T47D (cell line): ENCODE data around the gene MYL9.
A peak's percentile ranks its signal among the peaks of the same experiment; 100 is the strongest.
"Not testable (repeated sequence)": the region's sequence is repeated elsewhere in the genome, so short reads cannot be mapped to it uniquely, and the experiment has no call there.

Experiments
- DNase-seq, 2 experiments: peaks; one replicate each; pipeline versions ENCODE4 v3.0.0 to v3.0.0-alpha.2; 2011 to 2012; ENCODE audit warnings: low read depth in 1 of 2, low spot score in 1 of 2
- JUND ChIP-seq: IDR thresholded peaks from 2 replicates; pipeline ENCODE4 v1.6.1; 2012; ENCODE audit warnings: low read depth
- in situ Hi-C: cut with HindIII; loops from 2 replicates; pipeline ENCODE4 v1.10.0; 2016; ENCODE audit warnings: low sequenced_read_pairs, low pct_unique_long_range_greater_than_20kb

The MYL9 gene

GRCh38 chr20:36506253-36506652, 35.1 kb upstream of the MYL9 start:
- in situ Hi-C loops, result no loop called here
- peak in 1 of 2 experiments; percentile 43 for DNase-seq
- no peak for TF ChIP-seq JUND

- no peak for TF ChIP-seq JUND
- in situ Hi-C loops, result no loop called here
- no peak for DNase-seq
Observed at GRCh38 chr20:36507746-36508145, 33.6 kb upstream of the MYL9 start.

- no peak for DNase-seq
Observed at GRCh38 chr20:36519012-36519719, 22.2 kb upstream of the MYL9 start.

GRCh38 chr20:36519944-36520343, 21.4 kb upstream of the MYL9 start:
- no peak for TF ChIP-seq JUND
- in situ Hi-C loops, result no loop called here
- no peak for DNase-seq

More at GRCh38 chr20:36519012-36519719, 22.2 kb upstream of the MYL9 start:
- in situ Hi-C loops, result no loop called here
- TF ChIP-seq JUND, result no peak

GRCh38 chr20:36521526-36521925, 19.8 kb upstream of the MYL9 start:
- no peak for TF ChIP-seq JUND
- in situ Hi-C loops, result no loop called here
- DNase-seq, result no peak

GRCh38 chr20:36522412-36522811, 18.9 kb upstream of the MYL9 start:
- in situ Hi-C loops, DNase-seq: not testable (repeated sequence)

GRCh38 chr20:36523341-36523740, 18.0 kb upstream of the MYL9 start:
- in situ Hi-C loops, result no loop called here
- no peak for TF ChIP-seq JUND
- no peak for DNase-seq

GRCh38 chr20:36525620-36526365, 15.5 kb upstream of the MYL9 start:
- no peak for DNase-seq
- TF ChIP-seq JUND, result no peak
- in situ Hi-C loops, result no loop called here

GRCh38 chr20:36526521-36527011, 14.8 kb upstream of the MYL9 start:
- DNase-seq, result no peak
- in situ Hi-C loops, result no loop called here
- TF ChIP-seq JUND, result no peak

- in situ Hi-C loops, result no loop called here
- DNase-seq, result no peak
- no peak for TF ChIP-seq JUND
Observed at GRCh38 chr20:36527331-36528125, 13.8 kb upstream of the MYL9 start.

GRCh38 chr20:36528176-36528874, 13.0 kb upstream of the MYL9 start:
- TF ChIP-seq JUND, result no peak
- in situ Hi-C loops, result no loop called here
- no peak for DNase-seq

- DNase-seq, result no peak
- in situ Hi-C loops, result no loop called here
Observed at GRCh38 chr20:36528875-36529417, 12.4 kb upstream of the MYL9 start.

More at GRCh38 chr20:36528875-36529417, 12.4 kb upstream of the MYL9 start:
- TF ChIP-seq JUND, result no peak
